ENCODE data around the gene BEAN1.

The BEAN1 gene

DNA sequence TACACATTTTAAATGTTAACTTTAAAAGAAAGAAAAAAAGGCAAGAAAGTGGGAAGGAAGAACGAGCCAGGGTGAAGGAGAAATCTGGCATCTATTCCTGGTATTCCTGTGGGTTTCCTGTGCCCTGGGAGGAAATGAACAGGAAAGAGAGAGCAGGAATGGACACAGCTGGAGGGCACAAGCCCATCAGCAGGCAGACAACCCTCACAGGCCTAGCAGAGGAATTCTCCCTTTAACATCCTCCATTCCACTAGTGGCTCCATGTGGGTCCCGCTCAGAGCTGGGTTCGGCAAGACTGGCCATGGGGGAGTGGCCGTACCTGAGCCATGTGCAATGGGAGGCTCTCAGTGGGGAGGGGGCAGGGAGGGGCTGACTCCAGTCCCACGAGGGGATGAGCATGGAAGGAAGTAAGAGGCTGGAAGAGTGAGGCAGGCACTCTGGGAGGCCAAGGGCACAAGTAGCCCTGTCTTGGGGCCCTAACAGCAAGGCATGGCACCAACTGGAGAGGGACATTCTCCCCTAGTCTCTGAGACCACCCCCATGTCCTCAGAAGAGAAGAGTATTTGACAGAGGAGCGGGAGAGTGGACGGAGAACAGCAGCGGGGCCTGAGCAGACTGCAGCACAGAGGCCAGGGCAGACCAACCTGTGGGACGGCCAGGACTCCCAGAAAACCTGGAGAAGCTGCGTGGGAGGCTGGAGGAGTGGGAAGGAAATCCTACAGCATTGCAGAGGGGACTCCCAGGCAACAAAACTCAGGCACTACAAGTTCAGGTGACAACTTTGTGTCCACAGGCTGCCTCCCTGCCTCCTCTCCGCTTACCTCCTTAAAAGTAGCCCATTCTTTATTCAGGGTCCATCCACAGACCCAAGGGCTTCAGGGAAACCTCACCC lies 92.6 kb downstream of the BEAN1 start:
- Histone ChIP-seq H3K27me3 (ENCODE audit: control insufficient read depth in 1 of 2, insufficient read depth in 2 of 2, low read length in 2 of 2) (no peaks in the 10 kb centered on the region), H3K27ac (ENCODE audit: low read length) (peak overlapping the region; percentile 55), H3K4me1 (ENCODE audit: control insufficient read depth, insufficient read depth, low read length) (peaks cover 47% of the 10 kb centered on the region), H3K9ac (ENCODE audit: low read length in 2 of 2) (no peak overlapping the region), H3K9me3 (ENCODE audit: control insufficient read depth in 2 of 2, low read length in 2 of 2) (no peaks in the 10 kb centered on the region), H3K4me3 (ENCODE audit: low read length in 2 of 2) (no peak overlapping the region), H3K36me3 (ENCODE audit: control insufficient read depth in 2 of 2, insufficient read depth in 2 of 2, low read length in 2 of 2) (peaks cover 7 to 26% of the 10 kb centered on the region in 2 donors)

- Histone ChIP-seq H3K4me3 (ENCODE audit: low read length in 2 of 2) (no peak overlapping the region), H3K27ac (ENCODE audit: low read length) (peak overlapping the region; percentile 55), H3K9me3 (ENCODE audit: control insufficient read depth in 2 of 2, low read length in 2 of 2) (no peaks in the 10 kb centered on the region), H3K9ac (ENCODE audit: low read length in 2 of 2) (no peak overlapping the region), H3K27me3 (ENCODE audit: control insufficient read depth in 1 of 2, insufficient read depth in 2 of 2, low read length in 2 of 2) (no peaks in the 10 kb centered on the region), H3K36me3 (ENCODE audit: control insufficient read depth in 2 of 2, insufficient read depth in 2 of 2, low read length in 2 of 2) (peaks cover 8 to 28% of the 10 kb centered on the region in 2 donors), H3K4me1 (ENCODE audit: control insufficient read depth, insufficient read depth, low read length) (peaks cover 45% of the 10 kb centered on the region)
Measured at GRCh38 chr16:66520406-66521170, 93.5 kb downstream of the BEAN1 start.

GRCh38 chr16:66521252-66521713 lies 94.2 kb downstream of the BEAN1 start:
- Histone ChIP-seq H3K9me3 (ENCODE audit: control insufficient read depth in 2 of 2, low read length in 2 of 2) (no peaks in the 10 kb centered on the region), H3K36me3 (ENCODE audit: control insufficient read depth in 2 of 2, insufficient read depth in 2 of 2, low read length in 2 of 2) (peaks cover 11 to 30% of the 10 kb centered on the region in 2 donors), H3K4me3 (ENCODE audit: low read length in 2 of 2) (no peak overlapping the region), H3K9ac (ENCODE audit: low read length in 2 of 2) (no peak overlapping the region), H3K27me3 (ENCODE audit: control insufficient read depth in 1 of 2, insufficient read depth in 2 of 2, low read length in 2 of 2) (no peaks in the 10 kb centered on the region), H3K27ac (ENCODE audit: low read length) (peak overlapping the region; percentile 37), H3K4me1 (ENCODE audit: control insufficient read depth, insufficient read depth, low read length) (peaks cover 39% of the 10 kb centered on the region)

DNA sequence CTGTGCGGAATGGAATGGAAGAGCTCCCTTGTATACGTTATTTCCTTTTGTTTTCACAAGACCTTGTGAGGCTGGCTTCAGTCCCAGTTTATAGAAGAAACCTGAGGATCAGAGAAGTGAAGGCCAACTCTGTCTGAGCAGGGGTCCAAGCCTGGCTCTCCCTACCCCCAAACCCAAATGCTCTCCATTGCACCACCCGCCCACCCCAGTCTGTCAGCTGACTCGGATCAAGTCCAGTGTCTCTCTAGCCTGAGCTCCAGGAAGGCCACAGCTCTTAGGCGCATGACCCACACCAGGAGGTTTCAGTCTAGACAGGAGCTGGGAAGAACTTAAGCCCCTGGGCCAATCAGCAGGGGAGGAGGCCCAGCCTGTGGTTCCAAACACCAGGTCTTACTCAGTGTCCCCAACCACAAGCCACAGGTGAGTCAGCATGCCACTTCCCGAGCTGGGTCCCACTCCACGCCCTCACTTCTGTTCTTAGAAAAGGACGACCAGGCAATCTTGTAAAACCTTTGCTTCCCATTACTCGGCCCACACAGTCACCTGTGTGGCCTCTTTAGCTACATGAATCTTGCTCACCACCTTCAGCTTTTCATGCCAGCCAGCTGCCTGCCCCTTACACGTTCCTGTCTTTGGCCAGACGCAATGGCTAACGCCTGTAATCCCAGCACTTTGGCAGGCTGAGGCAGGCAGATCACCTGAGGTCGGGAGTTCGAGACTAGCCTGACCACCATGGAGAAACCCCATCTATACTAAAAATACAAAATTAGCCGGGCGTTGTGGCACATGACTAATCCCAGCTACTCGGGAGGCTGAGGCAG lies 95.1 kb downstream of the BEAN1 start:
- Histone ChIP-seq H3K27ac (ENCODE audit: low read length) (peak overlapping the region; percentile 37), H3K9ac (ENCODE audit: low read length in 2 of 2) (no peak overlapping the region), H3K4me1 (ENCODE audit: control insufficient read depth, insufficient read depth, low read length) (peaks cover 31% of the 10 kb centered on the region), H3K27me3 (ENCODE audit: control insufficient read depth in 1 of 2, insufficient read depth in 2 of 2, low read length in 2 of 2) (no peaks in the 10 kb centered on the region), H3K9me3 (ENCODE audit: control insufficient read depth in 2 of 2, low read length in 2 of 2) (no peaks in the 10 kb centered on the region), H3K4me3 (ENCODE audit: low read length in 2 of 2) (no peak overlapping the region), H3K36me3 (ENCODE audit: control insufficient read depth in 2 of 2, insufficient read depth in 2 of 2, low read length in 2 of 2) (peaks cover 16 to 35% of the 10 kb centered on the region in 2 donors)

DNA sequence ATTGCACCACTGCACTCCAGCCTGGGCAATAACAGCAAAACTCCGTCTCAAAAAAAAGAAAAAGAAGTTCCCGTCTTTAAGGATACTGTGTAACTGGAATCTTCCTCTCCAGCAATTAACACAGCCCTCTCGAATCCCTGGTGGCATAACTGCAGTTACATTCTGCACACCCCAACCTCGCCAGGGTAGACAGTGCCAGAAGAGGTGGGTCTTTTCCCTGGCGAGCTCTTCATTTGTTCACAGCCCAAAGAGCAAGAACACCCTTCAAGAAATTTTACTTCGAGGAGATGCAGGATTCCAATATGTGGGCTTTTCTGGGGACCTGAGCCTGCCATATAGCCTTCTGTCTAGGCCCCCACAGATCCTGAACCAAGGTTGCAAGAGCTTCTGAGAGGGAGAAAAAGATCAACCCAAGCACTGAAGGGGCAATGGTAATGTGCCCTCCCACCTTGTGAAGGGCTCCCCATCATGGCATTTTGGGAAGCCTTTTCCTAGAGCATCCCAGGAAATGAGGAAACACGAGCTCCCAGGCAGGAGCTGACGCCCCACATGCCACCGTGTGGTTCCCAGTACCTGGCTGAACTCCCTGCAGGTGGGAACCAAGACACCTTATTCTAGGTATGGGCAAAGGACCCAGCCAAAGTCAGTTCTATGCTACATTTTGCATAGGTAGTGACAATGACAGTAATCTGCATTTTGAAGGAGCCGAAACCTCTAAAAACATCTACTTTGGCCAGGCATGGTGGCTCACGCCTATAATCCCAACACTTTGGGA lies 95.9 kb downstream of the BEAN1 start:
- no peak overlapping the region for H3K9ac ChIP-seq (ENCODE audit: low read length in 2 of 2)
- H3K27me3 ChIP-seq (ENCODE audit: control insufficient read depth in 1 of 2, insufficient read depth in 2 of 2, low read length in 2 of 2): no peaks in the 10 kb centered on the region
- H3K36me3 ChIP-seq (ENCODE audit: control insufficient read depth in 2 of 2, insufficient read depth in 2 of 2, low read length in 2 of 2): peaks cover 18 to 40% of the 10 kb centered on the region in 2 donors
- H3K9me3 ChIP-seq (ENCODE audit: control insufficient read depth in 2 of 2, low read length in 2 of 2): no peaks in the 10 kb centered on the region
- H3K27ac ChIP-seq (ENCODE audit: low read length): no peak overlapping the region
- H3K4me3 ChIP-seq (ENCODE audit: low read length in 2 of 2): no peak overlapping the region
- H3K4me1 ChIP-seq (ENCODE audit: control insufficient read depth, insufficient read depth, low read length): peaks cover 22% of the 10 kb centered on the region

GRCh38 chr16:66523861-66524354 lies 96.8 kb downstream of the BEAN1 start:
- Histone ChIP-seq H3K27ac (ENCODE audit: low read length) (peak overlapping the region; percentile 11), H3K4me1 (ENCODE audit: control insufficient read depth, insufficient read depth, low read length) (peaks cover 19% of the 10 kb centered on the region), H3K9me3 (ENCODE audit: control insufficient read depth in 2 of 2, low read length in 2 of 2) (no peaks in the 10 kb centered on the region), H3K36me3 (ENCODE audit: control insufficient read depth in 2 of 2, insufficient read depth in 2 of 2, low read length in 2 of 2) (peaks cover 27 to 48% of the 10 kb centered on the region in 2 donors), H3K4me3 (ENCODE audit: low read length in 2 of 2) (no peak overlapping the region), H3K27me3 (ENCODE audit: control insufficient read depth in 1 of 2, insufficient read depth in 2 of 2, low read length in 2 of 2) (no peaks in the 10 kb centered on the region), H3K9ac (ENCODE audit: low read length in 2 of 2) (no peak overlapping the region)

DNA sequence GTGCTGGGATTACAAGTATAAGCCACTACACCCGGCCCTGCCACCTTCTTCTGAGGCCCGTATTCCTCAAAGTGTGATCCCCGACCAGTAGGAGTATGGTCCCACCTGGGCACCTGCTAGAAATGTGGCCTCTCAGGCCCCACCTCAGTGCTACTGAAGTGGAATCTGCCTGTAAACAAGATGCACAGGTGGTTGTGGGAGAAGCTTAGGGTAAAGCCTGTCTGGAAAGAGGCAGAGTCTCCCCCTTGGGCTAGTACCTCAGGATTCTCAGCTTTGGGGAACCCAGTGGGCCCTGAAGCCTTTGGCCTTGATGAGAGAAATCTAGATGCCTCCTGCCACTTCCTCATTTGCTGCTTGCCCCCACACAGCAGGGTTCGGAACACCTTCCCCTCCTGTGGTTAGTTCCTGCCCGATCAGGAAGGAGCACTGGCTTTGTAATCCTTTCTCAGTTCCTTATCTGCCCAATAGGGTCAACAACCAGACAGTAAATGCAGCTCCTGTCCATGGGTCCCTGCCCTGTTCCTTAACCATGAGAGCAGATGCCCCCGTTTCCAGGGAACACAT lies 97.6 kb downstream of the BEAN1 start:
- Histone ChIP-seq H3K4me3 (ENCODE audit: low read length in 2 of 2) (no peak overlapping the region), H3K9me3 (ENCODE audit: control insufficient read depth in 2 of 2, low read length in 2 of 2) (no peaks in the 10 kb centered on the region), H3K27ac (ENCODE audit: low read length) (no peak overlapping the region), H3K27me3 (ENCODE audit: control insufficient read depth in 1 of 2, insufficient read depth in 2 of 2, low read length in 2 of 2) (no peaks in the 10 kb centered on the region), H3K36me3 (ENCODE audit: control insufficient read depth in 2 of 2, insufficient read depth in 2 of 2, low read length in 2 of 2) (peaks cover 33 to 55% of the 10 kb centered on the region in 2 donors), H3K9ac (ENCODE audit: low read length in 2 of 2) (no peak overlapping the region), H3K4me1 (ENCODE audit: control insufficient read depth, insufficient read depth, low read length) (peaks cover 18% of the 10 kb centered on the region)

GRCh38 chr16:66525396-66526180 lies 98.5 kb downstream of the BEAN1 start:
- H3K9ac ChIP-seq (ENCODE audit: low read length in 2 of 2): no peak overlapping the region
- H3K9me3 ChIP-seq (ENCODE audit: control insufficient read depth in 2 of 2, low read length in 2 of 2): no peaks in the 10 kb centered on the region
- no peaks in the 10 kb centered on the region for H3K27me3 ChIP-seq (ENCODE audit: control insufficient read depth in 1 of 2, insufficient read depth in 2 of 2, low read length in 2 of 2)
- peaks cover 14% of the 10 kb centered on the region for H3K4me1 ChIP-seq (ENCODE audit: control insufficient read depth, insufficient read depth, low read length)
- peaks cover 38 to 54% of the 10 kb centered on the region in 2 donors for H3K36me3 ChIP-seq (ENCODE audit: control insufficient read depth in 2 of 2, insufficient read depth in 2 of 2, low read length in 2 of 2)
- no peak overlapping the region for H3K4me3 ChIP-seq (ENCODE audit: low read length in 2 of 2)
- no peak overlapping the region for H3K27ac ChIP-seq (ENCODE audit: low read length)

DNA sequence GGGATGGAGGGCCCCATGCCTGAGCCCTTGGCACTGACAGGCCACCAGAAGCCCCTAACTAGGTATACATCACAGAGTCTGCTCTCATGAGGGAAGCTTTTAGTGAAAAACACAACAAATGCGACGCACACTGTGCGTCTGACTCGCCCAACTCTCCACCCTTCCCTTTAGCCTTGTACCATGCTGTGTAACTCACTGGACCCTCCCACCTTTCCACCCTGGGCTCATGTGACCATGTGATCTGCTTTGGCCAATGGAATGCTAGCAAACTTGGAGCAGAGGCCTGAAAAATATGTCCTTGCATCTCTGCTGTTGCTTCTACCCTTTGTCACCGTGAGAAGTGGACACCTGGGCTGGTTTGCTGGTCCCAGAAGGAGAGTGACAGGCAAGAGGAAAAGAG lies 101.2 kb downstream of the BEAN1 start:
- Histone ChIP-seq H3K9ac (ENCODE audit: low read length in 2 of 2) (no peak overlapping the region), H3K4me3 (ENCODE audit: low read length in 2 of 2) (no peak overlapping the region), H3K27me3 (ENCODE audit: control insufficient read depth in 1 of 2, insufficient read depth in 2 of 2, low read length in 2 of 2) (no peaks in the 10 kb centered on the region), H3K36me3 (ENCODE audit: control insufficient read depth in 2 of 2, insufficient read depth in 2 of 2, low read length in 2 of 2) (peaks cover 46 to 57% of the 10 kb centered on the region in 2 donors), H3K27ac (ENCODE audit: low read length) (no peak overlapping the region), H3K9me3 (ENCODE audit: control insufficient read depth in 2 of 2, low read length in 2 of 2) (no peaks in the 10 kb centered on the region), H3K4me1 (ENCODE audit: control insufficient read depth, insufficient read depth, low read length) (peaks cover under 1% of the 10 kb centered on the region)
